Rectal smooth muscle tissue (tissue), 1 donor: ENCODE data around the gene CEP104.

Experiments
- H3K27ac ChIP-seq: one replicate; pipeline ENCODE4 v1.7.0; 2013; ENCODE audit warnings: low read depth, low read length, inconsistent platforms
- H3K27me3 ChIP-seq: one replicate; pipeline ENCODE4 v1.7.0; 2013; ENCODE audit warnings: low read length; ENCODE audit not compliant: control insufficient read depth, insufficient read depth
- H3K36me3 ChIP-seq: one replicate; pipeline ENCODE4 v1.7.0; 2013; ENCODE audit warnings: low read length; ENCODE audit not compliant: control insufficient read depth, insufficient read depth
- H3K4me1 ChIP-seq: one replicate; pipeline ENCODE4 v1.7.0; 2013; ENCODE audit warnings: low read length; ENCODE audit not compliant: control insufficient read depth, insufficient read depth
- H3K4me3 ChIP-seq: one replicate; pipeline ENCODE4 v1.7.0; 2013; ENCODE audit warnings: low read length
- H3K9ac ChIP-seq: one replicate; pipeline ENCODE4 v1.7.0; 2013; ENCODE audit warnings: low read length

Gene CEP104

GRCh38 chr1:3827813-3828307 is 29.2 kb downstream of the CEP104 start:
- peaks cover 29% of the 10 kb centered on the region for H3K36me3 ChIP-seq
- no peaks in the 10 kb centered on the region for H3K4me1 ChIP-seq
- no peak overlapping the region for H3K4me3 ChIP-seq
- no peak overlapping the region for H3K9ac ChIP-seq
- no peak overlapping the region for H3K27ac ChIP-seq
- no peaks in the 10 kb centered on the region for H3K27me3 ChIP-seq

GRCh38 chr1:3825356-3825755 is 31.7 kb downstream of the CEP104 start:
- Histone ChIP-seq H3K27me3 (no peaks in the 10 kb centered on the region), H3K4me1 (no peaks in the 10 kb centered on the region), H3K27ac (no peak overlapping the region), H3K4me3 (no peak overlapping the region), H3K9ac (no peak overlapping the region), H3K36me3 (peaks cover 28% of the 10 kb centered on the region)

- Histone ChIP-seq H3K4me1 (no peaks in the 10 kb centered on the region), H3K4me3 (no peak overlapping the region), H3K9ac (no peak overlapping the region), H3K36me3 (peaks cover 32% of the 10 kb centered on the region), H3K27ac (no peak overlapping the region), H3K27me3 (no peaks in the 10 kb centered on the region)
Observed at GRCh38 chr1:3824650-3825049, 32.4 kb downstream of the CEP104 start.

GRCh38 chr1:3822421-3822820 is 34.6 kb downstream of the CEP104 start:
- Histone ChIP-seq H3K4me1 (no peaks in the 10 kb centered on the region), H3K36me3 (peaks cover 32% of the 10 kb centered on the region), H3K4me3 (no peak overlapping the region), H3K9ac (no peak overlapping the region), H3K27ac (no peak overlapping the region), H3K27me3 (no peaks in the 10 kb centered on the region)

GRCh38 chr1:3821908-3822307 is 35.1 kb downstream of the CEP104 start:
- H3K36me3 ChIP-seq, result peaks cover 32% of the 10 kb centered on the region
- H3K27ac ChIP-seq, result no peak overlapping the region
- no peak overlapping the region for H3K4me3 ChIP-seq
- H3K9ac ChIP-seq, result no peak overlapping the region
- H3K27me3 ChIP-seq, result no peaks in the 10 kb centered on the region
- H3K4me1 ChIP-seq, result no peaks in the 10 kb centered on the region

- no peak overlapping the region for H3K4me3 ChIP-seq
- H3K4me1 ChIP-seq, result no peaks in the 10 kb centered on the region
- H3K27ac ChIP-seq, result no peak overlapping the region
- H3K9ac ChIP-seq, result no peak overlapping the region
- no peaks in the 10 kb centered on the region for H3K27me3 ChIP-seq
- H3K36me3 ChIP-seq, result peaks cover 34% of the 10 kb centered on the region
Observed at GRCh38 chr1:3821447-3821846, 35.6 kb downstream of the CEP104 start.

- H3K36me3 ChIP-seq, result peaks cover 36% of the 10 kb centered on the region
- H3K9ac ChIP-seq, result no peak overlapping the region
- no peak overlapping the region for H3K27ac ChIP-seq
- H3K4me1 ChIP-seq, result no peaks in the 10 kb centered on the region
- no peak overlapping the region for H3K4me3 ChIP-seq
- H3K27me3 ChIP-seq, result no peaks in the 10 kb centered on the region
Observed at GRCh38 chr1:3821004-3821403, 36.0 kb downstream of the CEP104 start.

- H3K4me1 ChIP-seq, result no peaks in the 10 kb centered on the region
- no peaks in the 10 kb centered on the region for H3K27me3 ChIP-seq
- no peak overlapping the region for H3K27ac ChIP-seq
- H3K36me3 ChIP-seq, result peaks cover 32% of the 10 kb centered on the region
- no peak overlapping the region for H3K9ac ChIP-seq
- no peak overlapping the region for H3K4me3 ChIP-seq
Observed at GRCh38 chr1:3820316-3820715, 36.7 kb downstream of the CEP104 start.

- Histone ChIP-seq H3K36me3 (peaks cover 28% of the 10 kb centered on the region), H3K9ac (no peak overlapping the region), H3K27ac (no peak overlapping the region), H3K4me1 (no peaks in the 10 kb centered on the region), H3K4me3 (no peak overlapping the region), H3K27me3 (no peaks in the 10 kb centered on the region)
Observed at GRCh38 chr1:3819771-3820200, 37.2 kb downstream of the CEP104 start.

GRCh38 chr1:3817821-3818597 is 39.0 kb downstream of the CEP104 start:
- Histone ChIP-seq H3K36me3 (peaks cover 16% of the 10 kb centered on the region), H3K4me1 (no peaks in the 10 kb centered on the region), H3K9ac (no peak overlapping the region), H3K4me3 (no peak overlapping the region), H3K27ac (no peak overlapping the region), H3K27me3 (no peaks in the 10 kb centered on the region)

GRCh38 chr1:3817138-3817740 is 39.8 kb downstream of the CEP104 start:
- Histone ChIP-seq H3K4me3 (no peak overlapping the region), H3K36me3 (peaks cover 14% of the 10 kb centered on the region), H3K4me1 (no peaks in the 10 kb centered on the region), H3K27ac (no peak overlapping the region), H3K9ac (no peak overlapping the region), H3K27me3 (no peaks in the 10 kb centered on the region)

- Histone ChIP-seq H3K4me1 (no peaks in the 10 kb centered on the region), H3K4me3 (no peak overlapping the region), H3K27ac (no peak overlapping the region), H3K27me3 (no peaks in the 10 kb centered on the region), H3K36me3 (peaks cover 14% of the 10 kb centered on the region), H3K9ac (no peak overlapping the region)
Observed at GRCh38 chr1:3816331-3817137, 40.5 kb downstream of the CEP104 start.
